ENCODE results near the gene VAV2. TPM values are rescaled to one million over a fixed set of nuclear protein-coding genes. Genes with fewer than 3 reads are reported as not detected.

Gene VAV2
- total RNA-seq, 1 donor from 2014 or later = 12.7 TPM

- intact Hi-C loops (cut with DNase I) = loop anchor here (1.0 to 10.0 kb wide), 10 partner anchors 33 to 1936 kb away; partner anchors contain the start of genes BRD3, RNU6ATAC, RXRA and STKLD1
- peak; percentile 86 to 98 for DNase-seq (ENCODE audit: low spot score in 2 of 2)
- Histone ChIP-seq H3K27ac (peak within 1 kb of the TSS; percentile 45 to 68), H3K9me3 (no peaks in the 10 kb centered on the region), H3K4me3 (peak within 1 kb of the TSS; percentile 70 to 97), H3K4me1 (peaks cover 0 to 3% of the 10 kb centered on the region in 2 donors), H3K27me3 (no peaks in the 10 kb centered on the region), H3K36me3 (peaks cover 0 to 14% of the 10 kb centered on the region in 2 donors)
- no peak for TF ChIP-seq CTCF (IDR thresholded peaks at IDR 0.05)
These were observed 32.9 kb upstream of the VAV2 start, which contains the start of gene BRD3OS for GRCh38 chr9:134024828-134025605. BRD3OS (plus strand) TSS chr9:134025481; CDS start chr9:134026748, 1,267 bp downstream.

- TF ChIP-seq CTCF (IDR thresholded peaks at IDR 0.05) = no peak
- Histone ChIP-seq H3K27me3 (no peaks in the 10 kb centered on the region), H3K9me3 (no peaks in the 10 kb centered on the region), H3K36me3 (peaks cover 0 to 7% of the 10 kb centered on the region in 2 donors), H3K4me1 (peaks cover 0 to 3% of the 10 kb centered on the region in 2 donors), H3K4me3 (peak overlapping the region; percentile 39 to 54), H3K27ac (peak overlapping the region; percentile 20 to 40)
- intact Hi-C loops (cut with DNase I) = loop anchor here (2.0 to 10.0 kb wide), 3 partner anchors 650 to 1936 kb away; partner anchors contain the start of genes STKLD1, SURF4, TSC1 and UBAC1
- no peak for DNase-seq (ENCODE audit: low spot score in 2 of 2)
These were observed 32.2 kb upstream of the VAV2 start for GRCh38 chr9:134024214-134024792.

GRCh38 chr9:134014946-134015345 lies 22.8 kb upstream of the VAV2 start:
- Histone ChIP-seq H3K36me3 (no peaks in the 10 kb centered on the region), H3K27me3 (no peaks in the 10 kb centered on the region), H3K4me3 (no peak overlapping the region), H3K9me3 (no peaks in the 10 kb centered on the region), H3K4me1 (no peaks in the 10 kb centered on the region), H3K27ac (no peak overlapping the region)
- intact Hi-C loops (cut with DNase I) = no loop called here
- DNase-seq (ENCODE audit: low spot score in 2 of 2) = no peak
- TF ChIP-seq CTCF (IDR thresholded peaks at IDR 0.05) = no peak

- intact Hi-C loops (cut with DNase I) = no loop called here
- H3K27ac ChIP-seq = no peak overlapping the region
- H3K27me3 ChIP-seq = no peaks in the 10 kb centered on the region
- DNase-seq (ENCODE audit: low spot score in 2 of 2) = no peak
- H3K4me3 ChIP-seq = no peak overlapping the region
- no peaks in the 10 kb centered on the region for H3K9me3 ChIP-seq
- H3K4me1 ChIP-seq = no peaks in the 10 kb centered on the region
- TF ChIP-seq CTCF (IDR thresholded peaks at IDR 0.05) = no peak
- H3K36me3 ChIP-seq = no peaks in the 10 kb centered on the region
These were observed 19.3 kb upstream of the VAV2 start for GRCh38 chr9:134011401-134011800.

GRCh38 chr9:134010310-134011173 lies 18.4 kb upstream of the VAV2 start:
- no peaks in the 10 kb centered on the region for H3K27me3 ChIP-seq
- intact Hi-C loops (cut with DNase I) = no loop called here
- H3K4me3 ChIP-seq = no peak overlapping the region
- no peak overlapping the region for H3K27ac ChIP-seq
- no peak for DNase-seq (ENCODE audit: low spot score in 2 of 2)
- no peaks in the 10 kb centered on the region for H3K4me1 ChIP-seq
- no peak for TF ChIP-seq CTCF (IDR thresholded peaks at IDR 0.05)
- H3K36me3 ChIP-seq = no peaks in the 10 kb centered on the region
- H3K9me3 ChIP-seq = no peaks in the 10 kb centered on the region
